Non-pigmented ciliary epithelial cell (primary cell): ENCODE measurements around the gene TUT7.
"Not testable (repeated sequence)": the region's sequence is repeated elsewhere in the genome, so short reads cannot be mapped to it uniquely, and the experiment has no call there.

ENCODE experiments used
- DNase-seq: peaks from one replicate; pipeline ENCODE4 v3.0.0-alpha.2; 2010; ENCODE audit warnings: low read depth

Gene TUT7

DNA sequence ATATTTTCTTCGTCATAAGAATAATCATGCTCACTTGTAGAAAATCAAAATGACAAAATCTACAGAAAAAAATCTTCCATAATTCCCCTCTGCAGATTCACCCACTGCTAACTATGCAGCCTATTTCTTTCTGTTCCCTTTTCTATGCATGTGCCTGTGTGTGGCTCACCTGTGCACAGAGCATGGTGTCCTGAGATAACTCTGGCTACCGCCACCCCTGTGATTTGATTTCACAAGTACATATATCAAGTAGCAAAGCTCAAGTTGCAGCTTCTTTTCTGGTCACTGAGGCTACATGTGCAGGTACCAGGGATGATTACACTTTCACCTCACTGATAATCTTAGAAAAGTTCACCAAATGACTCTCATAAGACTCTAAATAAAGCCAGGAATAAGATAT is 53.5 kb downstream of the TUT7 start:
- DNase-seq, result no peak

DNA sequence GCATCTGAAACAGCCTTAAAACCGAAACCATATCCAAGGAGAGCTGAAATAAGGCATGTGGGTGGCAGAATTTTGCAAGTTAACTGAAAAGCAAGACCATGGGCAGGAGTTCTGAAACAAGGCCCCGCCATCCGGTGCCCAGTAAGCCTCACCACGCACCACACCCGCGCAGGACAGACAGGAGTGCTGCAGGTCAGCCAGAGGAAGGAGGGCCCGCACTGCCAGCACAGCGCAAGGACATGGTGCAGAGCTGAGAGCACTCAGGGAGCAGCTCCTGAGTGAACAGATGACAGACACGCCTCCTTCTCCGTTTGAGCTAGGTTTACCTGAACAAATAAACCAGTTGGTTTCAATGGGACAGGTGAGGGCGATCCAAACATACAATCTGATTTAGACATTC is 55.3 kb downstream of the TUT7 start:
- no peak for DNase-seq

DNA sequence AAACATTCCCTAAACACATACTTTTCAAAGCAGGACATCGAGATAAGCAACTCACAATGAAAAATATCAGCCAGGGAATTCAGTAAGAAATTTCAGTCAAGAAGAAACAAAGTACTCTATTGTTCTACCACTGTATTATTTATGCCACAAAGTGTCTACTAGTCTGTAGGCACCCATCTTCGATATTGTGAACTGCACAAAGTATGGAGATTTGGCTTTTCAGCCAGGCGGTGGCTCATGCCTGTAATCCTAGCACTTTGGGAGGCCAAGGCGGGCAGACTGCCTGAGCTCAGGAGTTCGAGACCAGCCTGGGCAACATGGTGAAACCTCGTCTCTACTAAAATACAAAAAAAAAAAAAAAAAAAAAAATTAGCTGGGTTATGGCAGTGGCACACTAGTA is 63.9 kb downstream of the TUT7 start:
- not testable (repeated sequence) for DNase-seq

DNA sequence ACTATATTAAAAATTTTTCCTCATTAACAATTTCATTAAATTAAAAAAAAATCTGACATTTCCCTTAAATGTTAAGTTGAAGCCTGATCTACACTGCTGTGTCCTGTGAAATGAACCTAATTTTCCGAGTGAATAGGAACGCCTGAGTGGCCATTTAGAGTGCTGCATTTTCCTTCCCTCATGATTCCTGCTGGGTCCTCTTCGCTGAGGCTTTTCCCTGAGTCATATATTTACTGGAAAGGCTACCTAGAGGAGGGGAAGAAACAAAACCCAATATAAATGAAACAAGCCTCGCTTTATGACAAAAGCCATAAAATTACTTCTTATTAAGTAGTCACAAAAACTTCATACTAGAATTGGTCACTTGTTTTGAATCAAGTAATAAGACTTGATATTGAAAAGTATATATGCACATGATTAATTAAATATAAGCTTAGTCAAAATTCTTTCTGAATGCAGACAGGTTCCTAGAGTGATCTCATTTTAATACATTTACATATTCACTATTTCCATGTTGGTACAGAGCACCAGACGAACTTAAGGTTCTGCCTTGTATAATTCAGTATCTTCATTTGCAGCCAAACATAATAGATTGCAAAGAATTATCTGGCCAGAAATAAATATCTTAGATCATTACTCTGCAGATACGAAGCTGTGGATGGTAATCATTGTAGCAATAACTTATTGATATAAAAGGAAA is 65.6 kb downstream of the TUT7 start:
- no peak for DNase-seq

GRCh38 chr9:86287013-86287412 is 67.2 kb downstream of the TUT7 start:
- no peak for DNase-seq

GRCh38 chr9:86286278-86286677 is 67.9 kb downstream of the TUT7 start:
- DNase-seq, result no peak

- DNase-seq, result no peak
Measured at GRCh38 chr9:86285261-86285660, 68.9 kb downstream of the TUT7 start.

DNA sequence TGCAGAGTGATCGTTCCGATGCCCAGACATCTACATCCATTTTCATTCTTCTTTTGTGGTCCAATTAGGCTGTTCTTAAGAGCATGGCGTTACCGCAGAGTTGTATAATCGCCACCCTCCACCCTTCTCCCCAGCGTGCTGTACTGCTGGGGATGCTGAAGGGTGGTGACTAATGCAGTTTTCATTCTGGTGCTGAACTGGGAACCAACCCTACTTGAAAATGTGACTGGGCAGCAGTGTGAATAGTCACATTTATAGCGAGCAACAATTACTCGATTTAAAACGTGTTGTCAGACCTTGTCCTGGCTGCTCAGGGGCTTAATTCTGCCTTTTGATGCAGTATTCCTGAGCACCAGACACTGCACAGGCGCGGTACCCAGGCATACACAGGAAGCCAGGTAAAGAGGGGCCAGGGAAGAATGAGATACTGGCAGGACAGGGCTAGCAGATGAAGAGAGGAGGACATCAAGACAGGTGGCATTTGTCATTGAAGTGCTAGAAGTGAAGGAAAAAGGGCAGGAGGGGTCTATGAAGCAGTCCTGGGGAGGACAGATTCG is 71.2 kb downstream of the TUT7 start:
- peak; percentile 83 for DNase-seq

DNA sequence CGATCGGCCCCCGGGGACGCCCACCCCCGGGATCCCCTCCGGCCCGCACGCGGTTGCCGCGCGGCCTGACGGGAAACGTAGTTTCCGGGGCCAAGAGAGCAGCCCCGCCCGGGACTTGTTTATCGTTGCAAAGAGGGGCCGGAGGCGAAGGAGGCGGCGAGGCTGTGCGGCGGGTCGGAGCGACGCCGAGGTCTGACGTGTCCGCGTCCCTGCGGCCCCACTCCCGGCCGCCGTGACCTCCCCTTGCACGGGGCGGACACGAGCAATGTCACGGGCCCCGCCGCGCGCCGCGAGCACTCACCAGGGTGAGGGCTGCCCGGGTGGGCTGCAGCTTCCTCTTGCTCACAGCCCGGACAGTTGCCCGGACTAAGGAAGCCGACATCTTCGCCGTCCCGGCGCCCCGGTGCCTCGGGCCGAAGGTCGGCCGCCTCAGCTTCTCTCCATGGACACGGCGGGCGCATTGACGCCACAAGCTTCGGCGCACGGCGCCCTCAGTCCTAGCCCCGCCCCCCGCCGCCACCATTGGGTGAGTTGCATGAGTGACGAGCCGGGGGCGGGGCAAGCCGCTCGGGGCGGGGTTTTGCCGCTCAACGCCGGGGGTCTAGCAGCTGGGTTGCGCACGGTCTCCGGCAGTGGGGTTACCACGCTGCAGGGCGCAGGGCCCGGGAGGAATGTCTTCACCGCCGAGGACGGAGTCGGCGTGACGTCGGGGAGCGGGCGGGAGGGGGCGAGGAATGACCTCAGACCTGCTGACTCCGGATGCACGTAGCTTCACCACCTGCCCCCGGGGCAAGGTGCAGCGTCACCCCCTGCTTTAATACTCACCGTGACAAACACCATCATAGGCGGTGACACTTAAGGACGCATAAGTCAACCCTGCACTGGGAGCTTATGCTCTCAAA is 71.9 kb downstream of the TUT7 start, which contains the start of gene ISCA1:
Gene ISCA1 (minus strand): TSS at position 462 of the 902 bp plus-strand sequence. CDS start 80 bp downstream, at position 382.
- DNase-seq, result no peak

DNA sequence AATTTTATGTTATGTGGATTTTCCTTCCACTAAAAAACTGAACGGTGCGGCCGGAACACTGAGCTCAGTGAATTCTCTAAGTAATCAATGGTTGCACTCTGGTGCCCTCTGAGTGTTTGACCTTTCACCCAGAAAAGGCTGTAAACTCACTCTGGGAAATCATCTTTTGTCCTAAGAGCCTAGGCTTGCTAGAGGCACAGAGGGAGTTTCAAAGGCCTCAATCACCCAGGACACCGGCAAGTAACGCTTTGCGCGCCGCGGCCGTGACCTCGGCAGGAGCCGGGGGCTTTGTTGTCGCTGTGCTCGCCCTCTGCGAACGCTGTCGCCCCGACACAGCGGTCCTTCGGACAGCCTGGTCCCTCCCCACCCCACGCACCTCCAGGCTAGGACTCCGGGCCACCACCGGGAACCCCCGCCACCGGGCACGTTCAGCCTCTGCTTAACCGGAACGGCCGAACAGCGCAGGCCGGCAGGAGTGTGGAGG is 72.6 kb downstream of the TUT7 start:
- no peak for DNase-seq

GRCh38 chr9:86280580-86280979 is 73.6 kb downstream of the TUT7 start:
- no peak for DNase-seq

DNA sequence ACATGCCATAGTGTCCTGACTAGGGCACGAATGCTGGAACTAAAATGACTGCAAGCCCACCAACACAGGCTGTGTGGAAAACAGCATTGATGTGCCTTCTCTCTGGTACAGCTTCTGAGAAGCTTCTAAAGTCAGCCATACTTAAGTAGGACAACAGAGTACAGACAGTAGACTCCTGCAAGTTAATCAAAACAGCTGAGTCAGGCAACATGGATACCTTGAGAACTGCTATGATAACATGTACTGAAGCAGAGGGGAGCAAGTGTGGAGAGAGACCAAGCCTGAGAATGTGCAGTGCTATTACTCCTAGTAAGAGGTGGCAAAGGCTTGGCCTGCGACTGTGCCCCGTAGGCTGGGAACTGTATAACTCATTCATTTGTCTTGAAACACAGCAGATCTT is 74.4 kb downstream of the TUT7 start:
- DNase-seq, result no peak

GRCh38 chr9:86277072-86277471 is 77.1 kb downstream of the TUT7 start:
- DNase-seq, result no peak

GRCh38 chr9:86275962-86276361 is 78.2 kb downstream of the TUT7 start:
- no peak for DNase-seq

DNA sequence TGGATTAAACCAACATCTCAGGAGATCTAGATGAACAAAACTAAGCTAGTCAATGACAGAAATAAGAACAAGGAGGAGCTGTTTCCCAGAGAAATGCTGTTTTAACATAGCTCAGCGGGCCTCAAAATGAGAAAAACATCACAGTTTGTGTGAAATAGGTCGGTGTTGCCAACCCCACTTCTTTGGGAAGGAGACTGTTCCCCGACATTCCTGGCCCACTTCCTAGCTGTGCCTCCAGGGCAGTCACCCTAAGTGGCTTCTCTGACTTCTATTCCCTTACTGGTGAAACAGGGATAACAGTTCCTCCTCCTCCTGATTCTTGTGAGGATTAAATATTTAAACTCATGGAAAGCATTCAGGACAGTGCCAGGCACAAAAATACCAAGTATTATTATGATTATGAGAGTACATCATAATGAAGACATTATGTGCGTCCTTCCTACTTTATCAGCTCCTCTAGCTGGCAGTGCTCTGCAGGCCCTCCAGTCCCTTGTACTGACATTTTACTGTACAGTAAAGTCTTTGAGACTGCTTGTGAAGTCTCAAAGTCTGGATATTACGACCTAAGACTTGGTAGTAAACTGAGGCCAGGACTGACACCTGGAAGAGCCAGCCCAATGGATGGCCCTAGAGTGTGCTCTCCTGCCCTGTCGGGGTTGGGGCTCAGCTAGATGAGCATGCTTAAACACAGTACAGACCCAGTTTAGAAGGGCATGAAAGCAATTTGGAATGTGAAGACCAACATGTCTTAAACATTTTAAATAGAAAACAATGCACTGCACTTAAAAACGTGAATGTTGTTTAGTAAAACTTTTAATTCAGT is 79.2 kb downstream of the TUT7 start:
- DNase-seq, result no peak

DNA sequence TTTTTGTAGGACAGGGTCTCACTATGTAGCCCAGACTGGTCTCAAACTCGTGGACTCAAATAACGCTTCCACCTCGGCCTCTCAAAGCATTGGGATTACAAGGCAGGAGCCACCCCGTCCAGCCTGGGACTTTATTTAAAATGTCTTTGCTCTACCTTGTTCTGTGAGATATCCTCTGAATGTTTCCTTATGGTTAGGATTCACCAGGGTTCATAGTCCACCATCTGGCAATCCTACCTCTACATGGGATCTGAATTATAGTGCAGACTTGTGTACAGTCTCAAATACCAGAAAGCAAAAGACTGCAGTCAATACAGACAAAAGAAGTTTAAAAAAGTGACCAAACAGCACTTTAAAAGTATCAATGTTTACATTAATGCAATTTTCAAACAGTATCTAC is 82.0 kb downstream of the TUT7 start:
- no peak for DNase-seq

DNA sequence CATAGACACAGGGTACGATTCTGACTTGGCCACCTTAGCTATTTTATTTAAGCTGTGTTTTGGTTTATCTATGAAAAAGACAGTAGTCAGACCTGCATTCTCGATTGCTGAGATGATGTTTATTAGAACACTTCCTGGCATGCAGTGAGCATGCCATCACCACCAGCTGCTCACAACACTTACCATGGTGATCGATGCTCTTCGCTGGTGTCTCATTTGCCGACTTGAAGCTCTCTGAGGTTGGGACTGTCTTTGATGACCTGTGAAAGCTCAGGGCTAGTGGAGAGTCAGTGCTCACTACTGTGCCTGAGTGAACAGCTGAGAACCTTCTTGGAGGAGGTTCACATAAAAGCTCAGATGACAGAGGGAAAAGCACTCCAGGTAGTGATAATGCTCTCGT is 90.3 kb downstream of the TUT7 start:
- no peak for DNase-seq

- no peak for DNase-seq
Measured at GRCh38 chr9:86262492-86262891, 91.7 kb downstream of the TUT7 start.

GRCh38 chr9:86259557-86259956 is 94.7 kb downstream of the TUT7 start, which contains the start of gene C9orf153:
Gene C9orf153, minus strand, starts transcription at chr9:86259657. Its CDS starts 30,054 bp downstream, at chr9:86229603.
- DNase-seq, result no peak

- DNase-seq, result no peak
Measured at GRCh38 chr9:86257391-86257790, 96.8 kb downstream of the TUT7 start.

GRCh38 chr9:86256653-86257052 is 97.6 kb downstream of the TUT7 start:
- DNase-seq, result no peak

- no peak for DNase-seq
Measured at GRCh38 chr9:86253577-86253976, 100.6 kb downstream of the TUT7 start.
